Neural crest cell (in vitro differentiated cells): Measurements from ENCODE around the gene RGS7. TPM values are rescaled to one million over a fixed set of nuclear protein-coding genes. Genes with fewer than 3 reads are reported as not detected.

Experiments
- DNase-seq: peaks from one replicate; pipeline ENCODE4 v3.0.0; 2021; ENCODE audit warnings: low read depth, mixed read lengths, low spot score
- H3K27ac Mint-ChIP-seq: one replicate; pipeline ENCODE4 v1.8.0; 2021; ENCODE audit warnings: mild to moderate bottlenecking, mixed read lengths; ENCODE audit not compliant: unreplicated experiment
- H3K27me3 Mint-ChIP-seq: 2 replicates; pipeline ENCODE4 v1.8.0; 2021; ENCODE audit warnings: low read depth, mild to moderate bottlenecking, mixed read lengths
- H3K36me3 Mint-ChIP-seq: 2 replicates; pipeline ENCODE4 v1.8.0; 2021; ENCODE audit warnings: low read depth, mild to moderate bottlenecking, mixed read lengths
- H3K4me1 Mint-ChIP-seq: 2 replicates; pipeline ENCODE4 v1.8.0; 2021; ENCODE audit warnings: mixed read lengths
- H3K4me3 Mint-ChIP-seq: one replicate; pipeline ENCODE4 v1.8.0; 2021; ENCODE audit warnings: mild to moderate bottlenecking, mixed read lengths
- H3K9me3 Mint-ChIP-seq: 2 replicates; pipeline ENCODE4 v1.8.0; 2021; ENCODE audit warnings: mixed read lengths
- total RNA-seq: library from RNA; stranded (reverse); gene quantifications from 2 replicates; pipeline ENCODE4 v1.2.1, GENCODE V29; 2021
- TF ChIP-seq, protein P1 (sequence below): fragments of 200-600 bp; sonication (generic); conservative IDR thresholded peaks from 2 replicates; pipeline ENCODE4 v1.5.0; 2021; ENCODE audit warnings: antibody characterized with exemption, mild to moderate bottlenecking

The RGS7 gene
- total RNA-seq, 1 donor from 2014 or later: 0.65 TPM

DNA sequence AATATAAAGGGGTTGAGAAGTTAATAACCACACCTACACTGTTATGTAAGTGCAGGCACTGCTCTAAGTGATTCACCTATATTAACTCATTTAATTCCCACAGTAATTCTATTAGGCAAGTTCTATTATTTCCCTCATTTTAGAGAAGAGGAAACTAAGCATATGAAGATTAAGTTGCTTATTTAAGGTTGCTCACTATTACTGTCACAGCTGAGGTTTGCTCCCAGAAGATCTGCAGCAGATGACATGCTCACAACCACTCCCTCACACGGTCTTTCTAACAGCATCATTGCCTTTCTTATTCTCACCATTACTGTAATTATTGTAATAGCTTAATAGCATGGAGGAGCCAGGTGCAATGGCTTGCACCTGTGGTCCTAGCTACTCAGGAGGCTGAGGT is 548.6 kb downstream of the RGS7 start:
- TF ChIP-seq, protein P1, sequence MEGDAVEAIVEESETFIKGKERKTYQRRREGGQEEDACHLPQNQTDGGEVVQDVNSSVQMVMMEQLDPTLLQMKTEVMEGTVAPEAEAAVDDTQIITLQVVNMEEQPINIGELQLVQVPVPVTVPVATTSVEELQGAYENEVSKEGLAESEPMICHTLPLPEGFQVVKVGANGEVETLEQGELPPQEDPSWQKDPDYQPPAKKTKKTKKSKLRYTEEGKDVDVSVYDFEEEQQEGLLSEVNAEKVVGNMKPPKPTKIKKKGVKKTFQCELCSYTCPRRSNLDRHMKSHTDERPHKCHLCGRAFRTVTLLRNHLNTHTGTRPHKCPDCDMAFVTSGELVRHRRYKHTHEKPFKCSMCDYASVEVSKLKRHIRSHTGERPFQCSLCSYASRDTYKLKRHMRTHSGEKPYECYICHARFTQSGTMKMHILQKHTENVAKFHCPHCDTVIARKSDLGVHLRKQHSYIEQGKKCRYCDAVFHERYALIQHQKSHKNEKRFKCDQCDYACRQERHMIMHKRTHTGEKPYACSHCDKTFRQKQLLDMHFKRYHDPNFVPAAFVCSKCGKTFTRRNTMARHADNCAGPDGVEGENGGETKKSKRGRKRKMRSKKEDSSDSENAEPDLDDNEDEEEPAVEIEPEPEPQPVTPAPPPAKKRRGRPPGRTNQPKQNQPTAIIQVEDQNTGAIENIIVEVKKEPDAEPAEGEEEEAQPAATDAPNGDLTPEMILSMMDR: no peak
- DNase-seq: no peak
- Mint-ChIP-seq H3K36me3 (no peaks in the 10 kb centered on the region), H3K4me3 (no peak overlapping the region), H3K27ac (no peak overlapping the region), H3K27me3 (no peaks in the 10 kb centered on the region), H3K9me3 (no peaks in the 10 kb centered on the region), H3K4me1 (no peaks in the 10 kb centered on the region)

DNA sequence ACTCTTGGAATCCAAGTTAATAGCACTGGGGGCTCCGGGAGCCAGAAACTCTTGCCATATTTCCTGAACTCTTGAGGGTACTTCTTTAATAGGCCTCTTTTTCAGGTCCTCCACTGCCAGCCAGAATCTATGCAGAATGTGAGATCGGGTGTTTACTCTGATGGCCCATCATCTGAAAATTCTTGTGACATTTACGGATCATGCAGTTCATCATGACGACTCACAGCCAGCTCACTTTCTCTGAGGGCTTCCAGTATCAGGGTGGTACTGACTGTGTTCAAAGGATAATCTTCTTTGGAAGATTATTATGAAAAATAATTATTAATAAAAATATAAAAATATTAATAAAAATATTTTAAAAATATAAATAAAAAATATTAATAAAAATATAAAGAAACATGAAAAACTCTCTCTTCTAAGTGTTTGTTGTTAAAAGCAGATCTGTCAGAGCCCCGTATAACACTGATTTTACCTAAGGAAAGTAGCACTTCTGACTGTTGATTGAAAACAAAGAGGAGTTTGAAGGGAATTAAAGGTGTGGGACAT is 550.7 kb downstream of the RGS7 start:
- TF ChIP-seq, protein P1: no peak

DNA sequence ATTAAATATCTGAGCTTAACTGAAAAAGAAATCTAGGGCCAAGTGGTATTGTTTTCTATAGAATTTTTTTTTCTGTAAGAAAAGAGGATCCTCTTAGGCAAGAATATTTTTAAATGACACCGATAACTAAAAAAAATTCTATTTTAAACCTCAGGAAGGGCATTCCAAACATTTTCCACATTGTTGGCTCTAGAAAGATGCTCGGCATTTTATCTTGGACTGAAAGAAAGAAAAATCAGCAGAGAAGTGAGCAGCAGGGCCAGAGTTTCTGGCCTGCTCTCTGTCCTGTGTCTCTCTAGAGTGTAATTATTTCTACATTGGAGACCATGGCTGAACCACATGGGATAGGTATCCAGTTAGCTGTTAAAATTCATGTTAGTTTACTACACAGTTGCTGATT is 552.5 kb downstream of the RGS7 start:
- H3K36me3 Mint-ChIP-seq: no peaks in the 10 kb centered on the region
- no peaks in the 10 kb centered on the region for H3K9me3 Mint-ChIP-seq
- no peak overlapping the region for H3K4me3 Mint-ChIP-seq
- no peaks in the 10 kb centered on the region for H3K4me1 Mint-ChIP-seq
- no peak for DNase-seq
- H3K27ac Mint-ChIP-seq: no peak overlapping the region
- TF ChIP-seq, protein P1: no peak
- no peaks in the 10 kb centered on the region for H3K27me3 Mint-ChIP-seq

More for the DNA sequence above, 550.7 kb downstream of the RGS7 start:
- DNase-seq: no peak
- H3K36me3 Mint-ChIP-seq: no peaks in the 10 kb centered on the region
- H3K4me1 Mint-ChIP-seq: no peaks in the 10 kb centered on the region
- no peaks in the 10 kb centered on the region for H3K27me3 Mint-ChIP-seq
- no peaks in the 10 kb centered on the region for H3K9me3 Mint-ChIP-seq
- H3K27ac Mint-ChIP-seq: no peak overlapping the region
- H3K4me3 Mint-ChIP-seq: no peak overlapping the region

DNA sequence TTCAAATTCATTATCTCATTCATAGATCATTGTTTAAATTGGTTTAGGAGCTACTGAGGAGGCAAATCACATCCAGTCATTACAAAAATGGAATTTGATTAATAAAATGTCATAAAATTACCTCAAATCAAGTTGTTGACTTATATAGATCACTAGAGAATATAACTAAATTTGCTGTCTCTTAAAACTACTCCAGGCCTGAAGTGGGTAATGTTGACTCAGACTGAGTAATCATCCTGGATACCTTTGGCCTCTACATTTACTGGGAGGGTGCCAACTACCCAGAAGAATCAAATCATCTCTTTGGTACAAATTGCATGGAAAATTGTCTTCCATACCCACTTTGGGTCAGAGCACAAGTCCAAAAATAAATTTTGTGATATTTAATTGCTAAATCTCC is 553.9 kb downstream of the RGS7 start:
- Mint-ChIP-seq H3K4me1 (no peaks in the 10 kb centered on the region), H3K9me3 (no peaks in the 10 kb centered on the region)
- TF ChIP-seq, protein P1: no peak

DNA sequence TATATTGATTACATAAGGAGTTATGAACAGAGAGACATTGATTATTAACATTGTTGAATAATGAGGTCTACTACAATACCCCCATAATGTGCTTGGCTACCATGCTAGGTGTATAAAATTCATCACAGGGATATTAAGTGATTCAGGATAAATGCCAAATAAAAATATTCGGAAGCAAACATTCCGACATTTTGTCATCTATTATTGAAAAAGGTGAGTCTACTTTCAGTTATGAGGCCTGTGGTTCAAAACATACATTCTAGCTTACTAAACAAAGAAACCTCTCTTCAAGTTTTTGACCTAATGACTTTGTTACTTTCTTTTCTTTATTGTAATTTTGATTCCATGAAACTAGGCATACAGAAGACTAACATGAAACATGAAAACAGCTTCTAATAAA is 554.7 kb downstream of the RGS7 start:
- H3K27ac Mint-ChIP-seq: no peak overlapping the region
- TF ChIP-seq, protein P1: no peak

More for the DNA sequence above, 553.9 kb downstream of the RGS7 start:
- Mint-ChIP-seq H3K36me3 (no peaks in the 10 kb centered on the region), H3K27ac (no peak overlapping the region), H3K4me3 (no peak overlapping the region), H3K27me3 (no peaks in the 10 kb centered on the region)
- DNase-seq: no peak

More for the DNA sequence above, 554.7 kb downstream of the RGS7 start:
- Mint-ChIP-seq H3K36me3 (no peaks in the 10 kb centered on the region), H3K4me3 (no peak overlapping the region), H3K9me3 (no peaks in the 10 kb centered on the region), H3K27me3 (no peaks in the 10 kb centered on the region), H3K4me1 (no peaks in the 10 kb centered on the region)
- DNase-seq: no peak
